GM18909 (cell line): ENCODE measurements around the gene GMDS.

Experiments used
- ATAC-seq: cut with Tn5 transposase; IDR thresholded peaks from one replicate; pipeline ENCODE4 v1.9.1; 2021; ENCODE audit warnings: mild to moderate bottlenecking; ENCODE audit not compliant: unreplicated experiment, poor library complexity

The GMDS gene

DNA sequence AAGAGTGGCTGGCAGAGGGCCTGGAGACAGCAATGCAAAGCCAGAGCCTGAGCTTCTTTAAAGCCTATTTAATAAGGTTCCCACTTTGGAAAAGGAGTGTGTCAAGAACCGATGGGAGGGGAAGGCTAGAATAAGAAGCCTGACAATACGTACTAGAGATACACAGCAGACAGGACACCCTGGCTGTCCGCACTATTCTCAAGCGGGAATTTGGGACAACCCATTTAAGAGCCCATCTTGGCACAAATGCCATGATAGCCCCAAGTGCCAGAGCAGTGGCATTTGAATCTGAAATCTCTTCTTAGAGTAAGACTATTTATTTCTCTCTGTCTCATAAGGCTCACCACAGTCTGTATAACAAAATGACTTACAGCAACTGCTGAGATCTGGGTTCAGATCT is 3.1 kb downstream of the GMDS start:
- ATAC-seq: no peak

DNA sequence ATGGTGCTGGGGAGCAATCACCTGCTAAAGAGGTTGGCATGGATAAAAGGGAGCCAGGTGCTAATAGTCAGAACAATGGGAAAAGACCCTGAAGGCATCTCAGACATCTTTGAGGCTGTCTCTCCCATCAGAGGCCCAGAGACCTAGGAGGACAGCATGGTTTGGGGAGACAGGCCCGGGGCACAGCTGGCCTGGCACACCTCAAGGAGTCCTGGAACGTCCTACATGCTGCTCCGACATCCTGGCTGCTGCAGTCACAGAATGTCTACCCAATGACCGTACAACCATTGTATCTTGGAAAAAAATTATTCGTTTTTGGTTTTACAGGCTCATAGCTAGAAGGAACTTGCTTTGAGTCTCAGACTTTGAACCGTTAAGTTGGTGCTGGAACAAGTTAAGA is 4.4 kb downstream of the GMDS start:
- ATAC-seq: no peak

DNA sequence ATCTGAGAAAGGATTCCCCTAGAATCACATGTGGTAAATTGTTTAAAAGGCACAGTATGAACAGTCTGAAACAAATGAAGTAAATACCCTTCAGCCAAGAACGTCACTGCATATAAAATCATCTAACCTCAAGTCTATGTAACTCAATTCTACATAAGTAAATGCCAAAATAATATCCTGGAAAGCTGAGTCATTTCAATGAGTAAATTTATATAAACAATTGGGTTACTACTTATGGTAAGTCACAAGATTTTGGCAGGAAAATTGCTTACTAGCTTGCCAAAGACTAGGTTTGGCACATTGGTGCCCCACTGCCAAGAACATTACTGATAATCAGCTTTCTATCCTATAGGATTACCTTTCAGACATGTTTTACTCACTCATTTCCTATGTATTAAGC is 8.4 kb downstream of the GMDS start:
- no peak for ATAC-seq

DNA sequence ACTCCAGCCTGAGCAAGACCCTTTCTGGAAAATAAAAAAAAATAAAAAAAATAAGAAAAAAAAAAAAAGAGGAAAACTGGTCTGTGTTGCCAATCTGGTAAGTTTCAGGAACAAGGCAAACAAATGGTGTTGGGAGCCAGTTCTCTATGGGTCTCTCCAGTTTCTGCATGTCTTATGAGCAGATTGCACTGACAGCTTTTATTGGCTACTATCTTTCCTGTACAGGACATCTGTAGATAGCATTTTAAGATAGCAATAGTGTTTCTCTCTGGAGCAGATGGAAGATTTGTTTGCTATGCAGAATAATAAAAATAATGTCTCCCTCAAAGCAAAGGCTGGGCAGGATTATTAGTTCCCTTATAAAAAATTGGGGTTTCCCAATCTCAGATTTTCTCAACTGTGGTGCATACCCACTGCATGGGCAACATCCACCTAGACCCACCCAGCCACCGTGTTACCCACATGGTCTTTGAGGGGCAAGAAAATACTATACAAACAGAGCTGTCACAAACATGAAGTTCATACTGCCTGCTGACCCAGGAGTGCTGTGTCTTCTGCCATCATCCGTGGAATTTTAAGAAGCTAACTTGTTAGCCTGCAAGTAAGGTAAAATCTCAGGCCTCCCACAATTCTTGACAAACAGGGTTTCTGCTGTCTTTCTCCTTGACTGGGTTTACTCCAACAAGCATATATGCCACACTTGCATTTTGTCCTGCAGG is 9.5 kb downstream of the GMDS start:
- no peak for ATAC-seq

DNA sequence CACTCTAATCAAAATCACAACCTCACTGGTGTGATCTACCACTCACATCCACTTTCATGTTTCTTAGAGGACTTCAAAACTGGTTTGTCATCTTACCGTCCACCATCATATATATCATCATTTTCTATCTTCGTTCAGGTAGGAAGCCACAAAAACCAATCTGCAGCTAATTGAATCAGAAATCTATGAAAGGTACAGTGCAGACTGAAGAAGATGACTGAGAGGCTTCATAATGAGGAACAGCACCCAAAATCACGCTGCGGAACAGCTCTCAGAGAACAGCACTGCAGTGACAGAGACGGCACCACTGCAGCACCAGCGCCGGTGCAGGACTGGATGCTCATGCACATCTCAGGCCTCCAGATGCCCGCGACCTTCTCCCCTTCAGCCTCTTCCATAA is 13.0 kb downstream of the GMDS start:
- ATAC-seq: no peak

DNA sequence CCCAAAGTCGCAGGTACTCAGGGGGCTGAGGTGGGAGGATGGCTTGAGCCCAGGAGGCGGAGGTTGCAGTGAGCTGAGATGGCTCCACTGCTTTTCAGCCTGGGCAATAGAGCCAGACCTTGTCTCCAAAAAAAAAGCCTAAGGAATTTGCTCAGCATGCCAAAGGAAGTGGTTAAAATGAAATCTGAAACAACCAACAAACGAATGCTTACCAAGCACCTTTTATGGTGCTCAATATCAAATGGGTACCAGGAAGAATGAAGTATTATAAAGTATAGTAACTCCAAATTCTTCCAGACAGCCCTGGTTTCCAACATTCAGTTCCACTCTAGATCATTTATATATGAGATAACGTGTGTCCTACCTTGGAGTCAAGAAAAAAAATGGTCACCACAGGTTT is 14.0 kb downstream of the GMDS start:
- no peak for ATAC-seq

DNA sequence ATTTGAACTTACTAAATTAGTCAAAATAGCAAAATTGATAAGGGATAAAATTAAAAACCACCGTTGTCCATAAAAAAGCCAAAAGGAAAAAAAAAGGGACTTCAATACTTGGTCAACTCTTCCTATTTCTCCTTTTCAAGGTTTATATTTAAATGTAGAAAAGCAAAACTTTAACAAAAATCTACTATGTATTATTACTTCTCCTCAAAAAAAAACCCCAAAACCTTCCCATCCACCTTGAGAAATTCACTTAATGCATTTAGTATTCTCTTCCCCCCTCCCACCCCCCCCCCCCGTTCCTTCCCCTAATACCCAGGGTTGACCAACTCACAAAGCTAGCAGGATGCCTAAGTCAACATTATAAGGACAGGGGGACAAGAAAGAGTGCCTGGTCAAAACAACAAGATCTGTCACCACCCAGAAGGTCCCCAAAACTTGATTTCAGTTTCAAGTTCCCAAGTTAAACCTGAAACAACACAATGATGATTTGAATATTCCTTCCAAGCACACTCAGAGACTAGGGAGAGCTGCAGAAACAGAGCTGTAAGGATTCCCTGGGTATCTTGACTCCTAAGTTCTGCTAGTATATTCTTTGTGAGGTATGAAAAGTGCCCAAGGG is 14.6 kb downstream of the GMDS start:
- ATAC-seq: no peak

DNA sequence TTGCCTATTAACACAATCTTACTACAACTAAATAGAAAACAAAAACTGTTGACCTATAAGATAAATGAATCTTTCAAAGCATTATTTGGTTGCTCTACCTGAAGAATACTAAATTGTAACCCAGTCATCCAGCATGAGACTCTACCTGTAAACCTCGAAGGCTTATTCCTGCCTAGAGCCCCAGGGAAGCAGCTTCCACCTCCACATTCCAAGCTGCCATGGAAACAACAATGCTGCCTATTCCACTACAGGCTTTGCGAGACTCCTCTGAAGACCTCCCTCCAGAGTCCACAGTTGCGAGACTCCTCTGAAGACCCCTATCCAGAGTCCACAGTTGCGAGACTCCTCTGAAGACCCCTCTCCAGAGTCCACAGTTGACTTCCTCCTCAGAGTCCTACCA is 15.7 kb downstream of the GMDS start:
- ATAC-seq: no peak

DNA sequence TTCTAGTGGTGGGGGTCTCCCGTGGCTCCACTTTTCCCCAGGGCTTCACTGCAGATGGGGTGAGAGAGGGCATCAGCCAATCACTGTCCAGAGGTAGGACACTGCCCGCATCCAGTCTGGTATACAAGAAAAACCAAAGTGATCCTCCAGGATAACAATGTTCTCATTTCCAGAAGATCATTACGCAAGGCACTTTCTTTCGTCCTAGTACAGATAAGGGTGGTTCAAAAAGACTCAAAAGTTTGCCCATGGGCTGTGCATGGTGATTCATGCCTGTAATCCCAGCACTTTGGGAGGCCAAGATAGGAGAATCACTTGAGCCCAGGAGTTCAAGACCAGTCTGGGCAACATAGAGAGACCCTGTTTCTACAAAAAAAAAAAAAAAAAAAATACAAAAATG is 16.4 kb downstream of the GMDS start:
- ATAC-seq: no peak

DNA sequence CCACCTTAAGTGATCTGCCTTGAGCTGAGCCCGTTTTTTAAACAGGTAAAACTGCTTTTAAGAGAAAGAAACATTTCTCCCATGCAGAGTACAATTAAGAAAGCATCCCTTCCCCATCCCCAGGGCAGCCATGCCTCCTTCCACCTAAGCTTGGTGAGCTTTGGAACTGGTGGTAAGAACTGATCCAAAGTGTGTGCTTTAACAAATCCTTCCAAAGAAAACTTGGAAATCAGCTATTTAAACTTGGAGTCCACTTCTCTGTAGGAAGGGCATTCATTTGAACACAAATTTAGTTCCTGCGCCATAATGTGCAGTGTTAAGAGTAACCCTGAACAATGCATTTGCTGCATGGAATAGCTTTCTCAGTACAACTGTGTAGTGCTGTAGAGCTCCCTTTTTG is 17.0 kb downstream of the GMDS start:
- ATAC-seq: no peak

DNA sequence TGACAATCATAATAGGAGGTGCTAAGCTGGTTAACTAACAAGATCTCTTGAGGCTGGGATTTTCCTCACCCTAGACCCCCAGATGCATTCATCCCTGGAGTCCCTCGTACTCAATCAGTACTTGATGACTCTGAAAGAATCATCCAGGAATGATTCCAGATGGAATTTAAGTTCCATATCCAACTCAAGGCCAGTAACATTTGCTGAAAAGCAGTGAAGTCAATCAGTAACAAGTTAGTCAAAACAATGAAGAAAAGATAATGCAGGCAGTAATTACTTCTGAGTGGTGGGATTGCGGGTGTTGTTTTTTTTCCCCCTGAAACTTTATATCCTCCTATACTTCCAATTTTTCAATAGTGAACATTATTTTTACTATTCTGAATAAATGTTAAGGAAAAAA is 18.6 kb downstream of the GMDS start:
- ATAC-seq: no peak

DNA sequence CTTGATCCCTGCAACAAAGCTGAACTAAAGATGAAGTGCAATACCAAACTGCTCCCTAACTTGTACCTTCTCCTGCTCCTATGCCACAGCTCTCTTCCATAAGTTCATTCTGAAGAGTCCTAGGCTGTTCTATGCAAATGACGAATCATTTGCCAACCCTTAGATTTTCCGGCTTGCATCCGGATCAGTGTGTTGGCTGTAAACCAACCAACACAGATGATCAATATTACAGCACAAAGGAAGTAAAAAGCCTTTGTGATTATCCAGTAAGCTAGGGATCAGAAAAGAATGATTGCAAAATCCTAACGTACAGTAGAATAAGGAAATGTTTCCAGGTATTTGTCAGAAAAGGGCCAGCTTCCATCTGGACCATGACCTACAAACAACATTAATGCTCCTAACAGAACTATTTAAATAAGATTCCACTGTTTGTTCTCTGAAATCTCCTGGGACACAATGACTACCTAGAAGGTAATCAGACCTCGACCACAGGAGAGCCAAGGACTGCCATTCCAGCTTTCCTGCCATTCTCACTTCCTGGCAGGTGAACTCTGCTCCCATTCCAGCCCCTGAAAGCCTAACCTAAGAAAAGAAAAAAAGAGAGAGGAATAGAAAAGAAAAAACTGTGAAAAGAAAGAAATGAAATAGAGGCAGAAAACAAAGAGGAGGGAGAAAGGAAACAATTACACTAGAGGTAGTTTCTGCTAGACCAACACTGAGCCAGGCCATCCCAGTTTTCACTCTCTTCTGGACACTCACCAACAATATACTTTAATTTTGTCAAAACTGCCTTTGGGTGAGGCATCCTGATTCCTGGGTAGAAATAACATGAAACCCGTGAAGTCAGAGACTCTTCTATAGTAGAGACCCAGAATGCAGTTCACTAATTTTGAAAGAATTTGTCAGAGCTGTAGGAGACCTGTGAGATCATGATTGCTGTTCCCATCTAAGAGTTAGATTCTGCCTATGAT is 19.7 kb downstream of the GMDS start:
- ATAC-seq: no peak

DNA sequence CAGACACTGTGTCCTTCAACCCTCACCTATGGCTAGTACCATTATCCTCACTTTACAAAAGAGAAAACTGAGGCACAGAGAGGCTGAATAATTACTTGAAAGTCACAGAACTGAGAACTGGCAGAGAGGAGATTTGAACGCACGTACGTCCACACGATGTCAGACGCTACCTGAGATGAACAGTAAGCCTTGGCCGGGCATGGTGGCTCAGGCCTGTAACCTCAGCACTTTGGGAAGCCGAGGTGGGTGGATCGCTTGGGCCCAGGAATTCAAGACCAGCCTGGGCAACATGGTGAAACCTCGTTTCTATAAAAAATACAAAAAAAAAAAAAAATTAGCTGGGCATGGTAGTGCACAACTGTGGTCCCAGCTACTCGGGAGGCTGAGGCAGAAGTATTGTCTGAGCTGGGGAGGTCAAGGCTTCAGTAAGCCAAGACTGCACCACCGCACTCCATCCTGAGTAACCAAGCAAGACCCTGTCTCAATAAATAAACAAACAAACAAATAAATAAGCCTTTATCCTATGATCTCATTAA is 20.5 kb downstream of the GMDS start:
- no peak for ATAC-seq

DNA sequence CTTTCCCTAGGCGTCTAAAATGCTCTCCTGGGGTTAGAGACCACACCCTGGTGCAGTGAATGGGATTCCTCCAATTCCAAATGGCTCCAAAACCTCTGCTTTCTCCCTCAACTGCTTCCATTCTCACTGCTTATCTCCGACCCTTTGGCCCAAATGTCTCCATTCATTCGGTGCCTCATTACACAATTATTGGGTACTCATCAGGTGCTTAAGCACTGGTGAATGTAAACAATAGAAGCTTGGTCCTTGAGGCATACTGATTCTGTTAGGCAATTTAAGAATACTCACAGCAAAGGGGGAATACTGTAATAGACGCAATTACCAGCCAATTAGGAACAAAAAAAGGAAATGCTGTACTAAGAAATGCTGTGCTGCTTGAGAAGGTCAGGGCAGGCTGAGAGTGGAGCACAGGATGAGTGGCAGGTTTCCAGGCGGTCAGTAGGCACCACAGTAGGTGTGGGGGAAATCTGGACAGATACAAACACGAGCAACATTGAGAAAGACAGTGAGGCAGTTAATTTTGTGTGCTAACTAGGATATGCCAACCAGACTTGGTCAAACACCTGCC is 23.0 kb downstream of the GMDS start:
- ATAC-seq: peak; percentile 23

DNA sequence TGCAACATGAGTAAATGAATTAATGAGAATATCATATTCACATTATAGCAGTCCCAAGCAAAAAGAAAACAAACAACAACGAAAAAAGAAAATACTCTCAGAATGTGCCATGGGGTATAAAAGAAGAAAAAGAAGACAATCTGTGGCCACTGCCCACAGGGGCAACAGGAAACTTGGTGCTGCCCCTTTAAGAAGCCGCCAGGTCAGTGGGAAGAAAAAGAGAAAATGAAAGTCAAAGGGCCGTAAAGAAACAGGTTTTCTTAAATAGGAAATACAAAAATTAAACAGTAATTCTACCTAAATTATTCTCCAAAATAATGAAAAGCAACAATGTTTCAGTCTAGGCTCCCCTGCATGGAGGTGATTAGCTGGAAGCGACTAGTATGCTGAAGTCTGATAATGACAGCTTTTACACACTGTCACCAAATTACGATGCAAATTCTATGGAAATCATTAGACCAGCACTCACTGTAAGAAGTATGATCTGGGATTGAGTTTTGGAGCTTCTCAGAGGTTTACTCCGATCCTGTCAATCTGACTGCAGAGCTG is 23.6 kb downstream of the GMDS start:
- peak; percentile 62 for ATAC-seq

DNA sequence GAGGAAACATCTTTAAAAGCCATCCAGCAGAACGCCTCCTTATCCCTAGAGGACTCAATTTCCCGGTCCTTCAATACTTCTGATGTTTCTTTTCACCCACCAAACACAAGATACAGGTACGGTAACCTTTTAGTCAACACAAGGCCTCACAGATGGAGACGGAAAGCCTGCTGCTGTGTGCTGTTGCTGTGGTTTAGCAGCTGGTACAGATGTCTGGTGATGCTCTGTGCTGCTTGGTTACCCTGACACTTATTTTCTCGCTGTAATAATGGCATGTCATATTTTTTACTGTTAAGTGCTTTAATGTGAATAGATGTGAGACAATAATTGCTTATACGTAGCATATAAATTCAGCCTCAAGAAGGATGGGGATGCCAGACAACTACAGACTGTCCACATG is 25.3 kb downstream of the GMDS start:
- ATAC-seq: no peak

DNA sequence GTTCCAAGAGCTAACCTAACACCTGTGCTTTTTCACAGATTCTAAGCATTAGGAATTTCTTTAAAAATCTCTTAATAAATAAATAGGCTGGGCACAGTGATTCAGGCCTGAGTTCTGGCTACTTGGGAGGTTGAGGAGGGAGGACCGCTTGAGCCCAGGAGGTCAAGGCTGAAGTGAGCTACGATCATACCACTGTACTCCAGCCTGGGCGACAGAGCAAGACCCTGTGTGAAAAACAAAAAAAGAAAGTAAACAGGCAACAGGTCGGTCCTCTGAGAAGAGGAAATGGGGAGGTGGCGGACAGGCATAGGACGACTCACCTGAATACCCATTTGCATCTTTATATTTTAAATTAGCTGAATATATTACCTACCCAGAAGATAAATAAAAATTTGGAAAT is 26.5 kb downstream of the GMDS start:
- no peak for ATAC-seq

DNA sequence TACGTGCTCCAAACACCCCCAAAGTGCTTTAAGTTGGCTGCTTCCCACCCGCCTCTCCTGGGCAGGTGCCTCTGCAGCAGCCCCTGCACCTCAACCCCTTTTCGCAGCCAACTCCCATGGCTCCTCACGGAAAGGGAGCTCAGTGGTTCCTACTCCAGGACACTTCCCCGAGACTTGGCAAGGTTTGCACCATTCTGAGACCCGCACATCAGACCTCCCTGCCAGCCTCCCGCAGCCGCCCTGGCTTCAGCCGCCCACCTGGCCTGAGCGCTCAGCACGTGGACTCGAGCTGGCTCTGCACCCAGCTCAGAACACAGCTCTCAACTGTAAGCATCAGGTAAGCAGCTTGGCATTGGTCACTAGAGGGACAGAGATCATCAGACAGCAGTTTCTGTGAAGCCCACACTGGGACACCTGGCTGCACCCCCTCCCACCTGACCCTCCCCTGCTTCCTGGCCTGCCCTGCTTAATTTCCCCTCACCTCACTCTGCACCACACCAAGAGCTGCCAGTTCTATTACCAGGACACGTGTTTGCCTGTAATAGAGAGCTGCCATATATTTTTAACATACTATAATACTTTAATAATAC is 28.5 kb downstream of the GMDS start:
- ATAC-seq: no peak

DNA sequence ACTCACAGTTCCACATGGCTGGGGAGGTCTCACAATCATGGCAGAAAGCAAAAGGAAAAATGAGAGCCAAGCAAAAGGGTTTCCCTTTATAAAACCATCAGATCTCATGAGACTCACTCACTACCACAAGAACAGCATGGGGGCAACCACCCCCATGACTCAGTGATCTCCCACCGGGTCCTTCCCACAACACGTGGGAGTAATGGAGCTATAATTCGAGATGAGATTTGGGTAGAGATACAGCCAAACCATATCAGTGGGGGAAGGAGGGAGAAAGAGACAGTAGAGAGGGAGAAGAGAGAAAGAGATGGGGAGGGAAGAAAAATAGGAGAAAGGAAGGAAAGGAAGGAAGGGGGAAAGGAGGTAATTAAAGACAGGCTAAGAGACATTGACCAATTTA is 30.1 kb downstream of the GMDS start:
- no peak for ATAC-seq

DNA sequence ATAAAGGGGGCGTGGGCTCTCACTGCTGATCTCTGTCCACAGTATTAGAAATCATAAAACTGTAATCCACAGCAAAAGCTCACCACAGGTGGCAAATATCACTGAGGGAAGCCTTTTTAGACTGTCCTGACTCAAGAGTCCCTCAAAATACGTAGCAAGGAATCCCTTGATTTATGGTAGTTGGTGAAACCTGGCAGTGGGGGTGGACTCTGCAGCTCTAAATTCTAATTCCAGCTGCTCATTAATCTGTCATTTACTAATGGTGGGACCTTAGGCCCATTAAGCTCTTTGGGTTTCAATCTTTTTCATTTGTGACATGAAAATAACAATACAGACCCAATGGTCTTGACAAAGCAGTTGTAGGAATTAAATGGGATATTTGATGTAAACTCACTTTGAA is 32.3 kb downstream of the GMDS start:
- no peak for ATAC-seq
